Measurements from ENCODE around the gene VWA5B1.

VWA5B1 gene

GRCh38 chr1:20386323-20387081 is 95.8 kb downstream of the VWA5B1 start:
- Histone ChIP-seq H3K79me2 (ENCODE audit: low read length) (no peaks in the 10 kb centered on the region), H3K27ac (ENCODE audit: low read length) (no peak overlapping the region), H4K20me1 (ENCODE audit: insufficient read depth, low read length) (no peaks in the 10 kb centered on the region), H3K27me3 (ENCODE audit: low read depth, low read length) (peaks cover 8% of the 10 kb centered on the region; the same call in 1 of the 2 replicates), H3K9ac (ENCODE audit: low read length) (no peak overlapping the region), H2AFZ (ENCODE audit: low read depth, low read length) (no peak overlapping the region), H3K4me1 (ENCODE audit: low read length) (peaks cover 33% of the 10 kb centered on the region), H3K36me3 (replicated peaks; ENCODE audit: low read depth, low read length) (no peaks in the 10 kb centered on the region), H3K4me2 (ENCODE audit: low read length) (no peak overlapping the region), H3K4me3 (ENCODE audit: low read length) (no peak overlapping the region), H3K9me3 (ENCODE audit: insufficient read depth, low read length) (no peaks in the 10 kb centered on the region)
- TF ChIP-seq CTCF (IDR thresholded peaks at IDR 0.05; ENCODE audit: low read depth, low read length): no peak
- no peak for TF ChIP-seq EZH2phosphoT487 (IDR thresholded peaks at IDR 0.05; ENCODE audit: low read depth)

DNA sequence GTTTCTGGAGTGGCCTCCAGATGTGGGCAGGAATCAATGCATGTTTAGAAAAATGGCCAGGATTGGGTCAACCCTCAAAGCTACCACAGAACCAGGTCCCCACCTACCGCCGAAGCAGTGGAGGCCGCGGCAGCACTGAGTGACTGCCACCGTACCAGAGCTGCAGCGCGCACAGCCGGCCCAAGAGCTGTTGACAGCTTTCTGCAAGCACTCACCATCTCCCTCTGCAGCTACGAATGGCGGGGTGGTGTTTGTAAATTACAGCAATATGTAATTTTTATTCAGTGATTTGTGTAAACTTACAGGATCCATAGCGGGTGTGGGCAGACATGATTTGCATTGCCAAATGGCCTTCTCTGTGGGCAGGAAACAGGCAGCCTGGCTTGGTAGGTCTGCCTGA is 98.9 kb downstream of the VWA5B1 start:
- Histone ChIP-seq H2AFZ (ENCODE audit: low read depth, low read length) (no peak overlapping the region), H3K4me1 (ENCODE audit: low read length) (peaks cover 14% of the 10 kb centered on the region), H4K20me1 (ENCODE audit: insufficient read depth, low read length) (no peaks in the 10 kb centered on the region), H3K9ac (ENCODE audit: low read length) (no peak overlapping the region), H3K4me3 (ENCODE audit: low read length) (no peak overlapping the region), H3K9me3 (ENCODE audit: insufficient read depth, low read length) (no peaks in the 10 kb centered on the region), H3K79me2 (ENCODE audit: low read length) (no peaks in the 10 kb centered on the region), H3K27me3 (ENCODE audit: low read depth, low read length) (peaks cover 8% of the 10 kb centered on the region; the same call in 1 of the 2 replicates), H3K4me2 (ENCODE audit: low read length) (no peak overlapping the region), H3K27ac (ENCODE audit: low read length) (no peak overlapping the region), H3K36me3 (replicated peaks; ENCODE audit: low read depth, low read length) (no peaks in the 10 kb centered on the region)
- TF ChIP-seq CTCF (IDR thresholded peaks at IDR 0.05; ENCODE audit: low read depth, low read length) (no peak), EZH2phosphoT487 (IDR thresholded peaks at IDR 0.05; ENCODE audit: low read depth) (no peak)

DNA sequence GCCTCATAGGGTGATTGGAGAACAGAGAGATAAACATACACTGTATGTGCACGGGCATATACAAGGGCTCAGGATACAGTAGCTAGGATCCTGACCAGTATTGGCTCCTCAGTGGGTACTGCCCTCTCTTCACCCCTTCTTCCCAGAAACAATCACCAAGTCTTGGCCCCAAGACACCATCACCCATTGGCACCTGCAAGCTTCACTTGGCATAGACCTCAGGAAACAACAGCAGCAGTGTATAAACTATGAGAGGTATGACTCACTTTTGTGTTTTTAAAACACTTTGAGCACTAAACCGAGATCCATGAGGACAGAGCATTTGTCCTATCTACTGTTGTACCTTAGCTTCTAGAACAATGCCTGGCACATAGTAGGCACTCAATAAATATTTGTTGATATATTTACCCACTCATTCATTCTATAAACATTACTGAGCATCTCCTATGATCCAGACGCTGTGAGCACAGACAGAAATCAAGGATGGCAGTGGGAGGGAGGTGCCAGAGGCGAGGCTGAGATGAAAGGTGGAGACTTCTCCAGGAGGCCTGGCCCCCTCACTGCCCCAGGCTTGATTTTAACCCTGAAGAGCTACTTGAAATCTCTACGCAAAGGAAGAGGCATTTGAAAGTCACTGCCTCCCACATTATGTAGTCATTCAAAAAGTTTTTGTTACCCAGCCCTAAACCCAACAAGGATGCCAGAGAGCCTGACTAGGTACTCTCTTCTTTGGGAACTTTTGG is 100.1 kb downstream of the VWA5B1 start:
- Histone ChIP-seq H4K20me1 (ENCODE audit: insufficient read depth, low read length) (no peaks in the 10 kb centered on the region), H2AFZ (ENCODE audit: low read depth, low read length) (no peak overlapping the region), H3K36me3 (replicated peaks; ENCODE audit: low read depth, low read length) (no peaks in the 10 kb centered on the region), H3K4me2 (ENCODE audit: low read length) (no peak overlapping the region), H3K27me3 (ENCODE audit: low read depth, low read length) (peaks cover 8% of the 10 kb centered on the region; the same call in 1 of the 2 replicates), H3K4me1 (ENCODE audit: low read length) (peaks cover 7% of the 10 kb centered on the region), H3K79me2 (ENCODE audit: low read length) (no peaks in the 10 kb centered on the region), H3K4me3 (ENCODE audit: low read length) (no peak overlapping the region), H3K9me3 (ENCODE audit: insufficient read depth, low read length) (no peaks in the 10 kb centered on the region), H3K27ac (ENCODE audit: low read length) (no peak overlapping the region), H3K9ac (ENCODE audit: low read length) (no peak overlapping the region)
- no peak for TF ChIP-seq EZH2phosphoT487 (IDR thresholded peaks at IDR 0.05; ENCODE audit: low read depth)
- TF ChIP-seq CTCF (IDR thresholded peaks at IDR 0.05; ENCODE audit: low read depth, low read length): no peak

DNA sequence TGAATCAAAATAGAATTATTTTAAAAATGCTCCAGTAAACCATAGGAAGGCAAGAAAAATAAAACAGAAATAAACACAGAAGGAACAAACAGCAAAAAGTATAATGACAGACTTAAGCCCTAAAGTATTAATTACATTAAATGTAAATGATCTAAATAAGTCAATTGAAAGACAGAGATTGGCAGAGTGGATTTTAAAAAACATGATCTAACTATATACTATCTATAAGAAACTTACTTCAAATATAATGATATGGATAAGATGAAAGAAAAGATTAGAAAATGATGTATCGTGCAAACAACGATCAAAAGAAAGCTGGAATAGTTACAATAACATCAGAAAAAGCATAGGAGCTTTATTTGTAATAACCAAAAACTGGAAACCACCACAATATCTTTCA is 104.6 kb downstream of the VWA5B1 start:
- no peak overlapping the region for H3K4me2 ChIP-seq (ENCODE audit: low read length)
- H3K4me1 ChIP-seq (ENCODE audit: low read length): no peaks in the 10 kb centered on the region
- H3K79me2 ChIP-seq (ENCODE audit: low read length): no peaks in the 10 kb centered on the region
- no peaks in the 10 kb centered on the region for H4K20me1 ChIP-seq (ENCODE audit: insufficient read depth, low read length)
- H3K9me3 ChIP-seq (ENCODE audit: insufficient read depth, low read length): no peaks in the 10 kb centered on the region
- TF ChIP-seq EZH2phosphoT487 (IDR thresholded peaks at IDR 0.05; ENCODE audit: low read depth) (no peak), CTCF (IDR thresholded peaks at IDR 0.05; ENCODE audit: low read depth, low read length) (no peak)
- H3K4me3 ChIP-seq (ENCODE audit: low read length): no peak overlapping the region
- H3K9ac ChIP-seq (ENCODE audit: low read length): no peak overlapping the region
- no peak overlapping the region for H3K27ac ChIP-seq (ENCODE audit: low read length)
- no peaks in the 10 kb centered on the region for H3K27me3 ChIP-seq (ENCODE audit: low read depth, low read length)
- H2AFZ ChIP-seq (ENCODE audit: low read depth, low read length): no peak overlapping the region
- H3K36me3 ChIP-seq (replicated peaks; ENCODE audit: low read depth, low read length): no peaks in the 10 kb centered on the region
